ENCODE results near the gene NABP2. TPM values are rescaled to one million over a fixed set of nuclear protein-coding genes. Genes with fewer than 3 reads are reported as not detected.

The NABP2 gene
- total RNA-seq (2012; rRNA removed): 25.3 and 29.7 TPM in 2 replicates

- H3K4me1 ChIP-seq (ENCODE audit: control insufficient read depth, insufficient read depth, low read length): peaks cover 26% of the 10 kb centered on the region
Observed at GRCh38 chr12:56224102-56224701, at the start of gene NABP2. NABP2 (plus strand) TSS chr12:56224342; CDS start chr12:56224857, 515 bp downstream.

GRCh38 chr12:56178347-56178746 lies 45.8 kb upstream of the NABP2 start:
- Histone ChIP-seq H3K4me1 (ENCODE audit: control insufficient read depth, insufficient read depth, low read length) (no peaks in the 10 kb centered on the region), H3K36me3 (ENCODE audit: insufficient read depth, low read length) (peaks cover 63% of the 10 kb centered on the region), H3K4me2 (ENCODE audit: low read length) (no peak overlapping the region), H3K27me3 (ENCODE audit: control insufficient read depth, insufficient read depth, low read length) (no peaks in the 10 kb centered on the region), H3K9me3 (replicated peaks; ENCODE audit: low read length) (no peaks in the 10 kb centered on the region), H3K9ac (ENCODE audit: low read depth, low read length) (no peak overlapping the region), H3K4me3 (ENCODE audit: low read length) (no peak overlapping the region)

More at GRCh38 chr12:56224102-56224701, at the start of gene NABP2:
- Histone ChIP-seq H3K9me3 (replicated peaks; ENCODE audit: low read length) (no peaks in the 10 kb centered on the region), H3K27me3 (ENCODE audit: control insufficient read depth, insufficient read depth, low read length) (no peaks in the 10 kb centered on the region), H3K4me2 (ENCODE audit: low read length) (peak within 1 kb of the TSS; percentile 92), H3K4me3 (ENCODE audit: low read length) (peak within 1 kb of the TSS; percentile 85), H3K36me3 (ENCODE audit: insufficient read depth, low read length) (no peaks in the 10 kb centered on the region), H3K9ac (ENCODE audit: low read depth, low read length) (peak within 1 kb of the TSS; percentile 87)

- Histone ChIP-seq H3K4me3 (ENCODE audit: low read length) (no peak overlapping the region), H3K27me3 (ENCODE audit: control insufficient read depth, insufficient read depth, low read length) (no peaks in the 10 kb centered on the region), H3K36me3 (ENCODE audit: insufficient read depth, low read length) (peaks cover 36% of the 10 kb centered on the region), H3K9ac (ENCODE audit: low read depth, low read length) (no peak overlapping the region), H3K4me2 (ENCODE audit: low read length) (peak overlapping the region; percentile 94), H3K9me3 (replicated peaks; ENCODE audit: low read length) (no peaks in the 10 kb centered on the region), H3K4me1 (ENCODE audit: control insufficient read depth, insufficient read depth, low read length) (peaks cover 16% of the 10 kb centered on the region)
Observed at GRCh38 chr12:56186957-56187356, 37.2 kb upstream of the NABP2 start.

- H3K27me3 ChIP-seq (ENCODE audit: control insufficient read depth, insufficient read depth, low read length): no peaks in the 10 kb centered on the region
- H3K4me2 ChIP-seq (ENCODE audit: low read length): peak overlapping the region; percentile 94
- H3K4me1 ChIP-seq (ENCODE audit: control insufficient read depth, insufficient read depth, low read length): peaks cover 16% of the 10 kb centered on the region
- no peaks in the 10 kb centered on the region for H3K9me3 ChIP-seq (replicated peaks; ENCODE audit: low read length)
- H3K9ac ChIP-seq (ENCODE audit: low read depth, low read length): peak overlapping the region; percentile 89
- peak overlapping the region; percentile 90 for H3K4me3 ChIP-seq (ENCODE audit: low read length)
- H3K36me3 ChIP-seq (ENCODE audit: insufficient read depth, low read length): peaks cover 31% of the 10 kb centered on the region
Observed at GRCh38 chr12:56188131-56188777, 35.9 kb upstream of the NABP2 start.

GRCh38 chr12:56188778-56189098 lies 35.4 kb upstream of the NABP2 start:
- H3K9ac ChIP-seq (ENCODE audit: low read depth, low read length): peak overlapping the region; percentile 89
- no peaks in the 10 kb centered on the region for H3K9me3 ChIP-seq (replicated peaks; ENCODE audit: low read length)
- H3K36me3 ChIP-seq (ENCODE audit: insufficient read depth, low read length): peaks cover 26% of the 10 kb centered on the region
- no peaks in the 10 kb centered on the region for H3K27me3 ChIP-seq (ENCODE audit: control insufficient read depth, insufficient read depth, low read length)
- H3K4me1 ChIP-seq (ENCODE audit: control insufficient read depth, insufficient read depth, low read length): peaks cover 16% of the 10 kb centered on the region
- peak overlapping the region; percentile 94 for H3K4me2 ChIP-seq (ENCODE audit: low read length)
- H3K4me3 ChIP-seq (ENCODE audit: low read length): peak overlapping the region; percentile 90

GRCh38 chr12:56189099-56189917 lies 34.8 kb upstream of the NABP2 start, which contains the start of gene SMARCC2:
SMARCC2 (minus strand) TSS chr12:56189483; CDS start chr12:56189461, 22 bp downstream.
- Histone ChIP-seq H3K9ac (ENCODE audit: low read depth, low read length) (peak within 1 kb of the TSS; percentile 89), H3K9me3 (replicated peaks; ENCODE audit: low read length) (no peaks in the 10 kb centered on the region), H3K4me1 (ENCODE audit: control insufficient read depth, insufficient read depth, low read length) (peaks cover 16% of the 10 kb centered on the region), H3K36me3 (ENCODE audit: insufficient read depth, low read length) (peaks cover 20% of the 10 kb centered on the region), H3K27me3 (ENCODE audit: control insufficient read depth, insufficient read depth, low read length) (no peaks in the 10 kb centered on the region), H3K4me3 (ENCODE audit: low read length) (peak within 1 kb of the TSS; percentile 90), H3K4me2 (ENCODE audit: low read length) (peak within 1 kb of the TSS; percentile 94)

GRCh38 chr12:56189918-56190694 lies 34.0 kb upstream of the NABP2 start:
- Histone ChIP-seq H3K4me3 (ENCODE audit: low read length) (peak overlapping the region; percentile 80), H3K36me3 (ENCODE audit: insufficient read depth, low read length) (peaks cover 13% of the 10 kb centered on the region), H3K9me3 (replicated peaks; ENCODE audit: low read length) (no peaks in the 10 kb centered on the region), H3K4me2 (ENCODE audit: low read length) (peak overlapping the region; percentile 91), H3K27me3 (ENCODE audit: control insufficient read depth, insufficient read depth, low read length) (no peaks in the 10 kb centered on the region), H3K4me1 (ENCODE audit: control insufficient read depth, insufficient read depth, low read length) (peaks cover 16% of the 10 kb centered on the region), H3K9ac (ENCODE audit: low read depth, low read length) (peak overlapping the region; percentile 80)

GRCh38 chr12:56190695-56191155 lies 33.4 kb upstream of the NABP2 start:
- peaks cover 10% of the 10 kb centered on the region for H3K36me3 ChIP-seq (ENCODE audit: insufficient read depth, low read length)
- peak overlapping the region; percentile 91 for H3K4me2 ChIP-seq (ENCODE audit: low read length)
- peak overlapping the region; percentile 21 for H3K4me3 ChIP-seq (ENCODE audit: low read length)
- H3K9ac ChIP-seq (ENCODE audit: low read depth, low read length): no peak overlapping the region
- H3K9me3 ChIP-seq (replicated peaks; ENCODE audit: low read length): no peaks in the 10 kb centered on the region
- H3K27me3 ChIP-seq (ENCODE audit: control insufficient read depth, insufficient read depth, low read length): no peaks in the 10 kb centered on the region
- peaks cover 16% of the 10 kb centered on the region for H3K4me1 ChIP-seq (ENCODE audit: control insufficient read depth, insufficient read depth, low read length)

GRCh38 chr12:56192582-56192981 lies 31.6 kb upstream of the NABP2 start:
- no peak overlapping the region for H3K4me3 ChIP-seq (ENCODE audit: low read length)
- no peaks in the 10 kb centered on the region for H3K27me3 ChIP-seq (ENCODE audit: control insufficient read depth, insufficient read depth, low read length)
- no peaks in the 10 kb centered on the region for H3K9me3 ChIP-seq (replicated peaks; ENCODE audit: low read length)
- H3K36me3 ChIP-seq (ENCODE audit: insufficient read depth, low read length): no peaks in the 10 kb centered on the region
- no peak overlapping the region for H3K9ac ChIP-seq (ENCODE audit: low read depth, low read length)
- H3K4me1 ChIP-seq (ENCODE audit: control insufficient read depth, insufficient read depth, low read length): peaks cover 14% of the 10 kb centered on the region
- no peak overlapping the region for H3K4me2 ChIP-seq (ENCODE audit: low read length)

- peak overlapping the region; percentile 9 for H3K9ac ChIP-seq (ENCODE audit: low read depth, low read length)
- H3K4me3 ChIP-seq (ENCODE audit: low read length): no peak overlapping the region
- no peaks in the 10 kb centered on the region for H3K36me3 ChIP-seq (ENCODE audit: insufficient read depth, low read length)
- no peak overlapping the region for H3K4me2 ChIP-seq (ENCODE audit: low read length)
- no peaks in the 10 kb centered on the region for H3K9me3 ChIP-seq (replicated peaks; ENCODE audit: low read length)
- no peaks in the 10 kb centered on the region for H3K27me3 ChIP-seq (ENCODE audit: control insufficient read depth, insufficient read depth, low read length)
- H3K4me1 ChIP-seq (ENCODE audit: control insufficient read depth, insufficient read depth, low read length): peaks cover 9% of the 10 kb centered on the region
Observed at GRCh38 chr12:56193025-56193578, 31.0 kb upstream of the NABP2 start.

Measured in skeletal muscle satellite cell (primary cell).